ENCODE data around the gene RPL22.
A peak's percentile ranks its signal among the peaks of the same experiment; 100 is the strongest.

RPL22 gene

GRCh38 chr1:6199298-6200187 lies at the start of gene RPL22:
TSS of gene RPL22 (minus strand) at chr1:6199595. CDS start at chr1:6199573, 22 bp downstream.
- DNase-seq = peak; percentile 98

DNA sequence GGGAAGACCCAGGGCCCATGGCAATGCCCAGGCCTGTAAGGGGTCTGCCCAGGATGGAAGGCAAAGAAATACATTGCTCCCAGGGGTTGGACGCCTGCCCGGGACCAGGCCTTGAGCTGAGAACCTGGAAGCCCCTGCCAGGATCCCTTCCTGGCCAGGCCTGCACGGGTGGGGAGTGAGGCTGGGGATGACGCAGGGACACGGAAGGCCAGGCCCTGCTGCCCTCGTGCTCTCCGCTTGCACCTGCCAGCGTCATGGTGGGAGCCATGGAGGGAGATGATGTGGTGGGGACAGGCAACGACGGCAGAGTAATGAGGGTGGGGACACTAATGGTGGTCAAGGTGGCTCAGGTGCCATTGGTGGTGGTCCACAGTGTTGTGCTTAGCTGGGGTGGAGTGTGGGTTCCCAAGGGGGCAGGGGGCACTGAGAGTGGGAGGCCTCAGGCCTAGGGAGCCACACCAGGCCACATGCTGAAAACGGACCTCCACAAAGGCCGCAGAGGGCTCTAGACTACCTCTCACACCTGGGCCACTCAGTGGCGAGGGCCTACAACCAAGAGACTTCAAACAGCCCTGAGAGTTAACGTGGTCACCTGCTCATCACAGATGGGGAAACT lies 48.9 kb upstream of the RPL22 start:
- DNase-seq = no peak

DNA sequence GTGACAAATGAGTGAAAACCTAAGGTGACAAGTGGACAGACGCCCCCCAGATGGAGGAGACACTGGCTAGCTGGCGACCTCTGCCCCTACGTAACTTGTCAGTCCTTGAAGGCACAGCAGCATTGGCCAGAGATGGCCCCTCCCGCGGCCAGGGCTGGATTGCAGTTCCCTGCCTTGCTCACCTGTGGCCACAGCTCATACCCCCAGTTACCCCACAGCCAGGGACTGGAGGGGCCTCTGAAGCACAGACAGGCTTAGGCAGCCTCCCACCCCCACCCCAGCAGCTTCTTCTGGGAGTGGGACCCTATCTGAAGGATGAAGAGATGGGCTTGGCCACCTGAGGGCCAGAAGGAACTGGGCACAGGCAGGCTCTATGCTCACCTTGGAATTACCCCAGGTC lies 48.3 kb upstream of the RPL22 start:
- no peak for DNase-seq

DNA sequence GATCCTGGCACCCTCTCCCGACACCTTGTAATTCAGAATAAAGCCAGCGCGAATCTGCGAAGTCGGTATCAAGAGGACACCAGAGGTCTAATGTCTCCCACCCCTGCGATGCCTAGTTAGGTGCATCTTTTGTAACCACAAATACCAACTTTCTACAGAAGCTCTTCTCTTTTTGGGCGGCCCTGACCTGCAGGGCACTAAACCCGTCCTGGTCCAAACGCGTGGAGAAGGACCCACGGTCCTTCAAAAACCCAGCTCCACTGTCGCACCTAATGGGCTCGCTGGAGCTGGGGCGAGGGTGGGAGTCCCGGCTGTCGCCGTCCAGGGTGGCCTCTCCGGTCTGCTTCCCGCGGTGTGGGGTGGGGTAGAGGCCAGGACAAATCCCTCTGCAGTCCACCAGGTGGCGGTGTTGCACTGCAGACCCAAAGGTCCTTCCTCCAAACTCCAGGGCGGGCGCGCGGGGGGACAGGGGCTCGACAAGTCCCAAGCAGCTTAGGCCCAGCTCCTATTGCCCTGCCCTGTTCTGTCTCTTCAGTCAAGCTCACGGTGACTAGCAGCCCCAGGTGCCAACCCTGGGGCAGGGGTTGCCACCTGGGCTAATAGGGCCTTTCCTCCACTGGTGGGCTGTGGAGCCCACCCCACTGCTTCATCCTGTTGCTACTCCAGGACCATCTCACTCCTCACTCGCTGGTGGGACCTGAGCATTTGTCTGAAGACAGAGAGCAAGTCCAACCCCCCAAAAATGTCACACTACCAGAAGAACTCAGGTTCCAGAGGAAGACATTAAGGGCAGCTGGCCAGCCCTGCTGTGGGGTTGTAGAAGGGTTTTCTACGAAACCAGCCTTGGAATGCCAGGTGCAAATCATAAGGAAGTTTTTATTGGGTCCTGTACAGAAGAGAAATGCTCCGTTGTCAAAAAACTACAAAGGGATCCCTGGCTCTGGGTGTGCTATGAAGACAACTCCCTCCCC lies 47.4 kb upstream of the RPL22 start:
- DNase-seq = peak; percentile 81

GRCh38 chr1:6245869-6246496 lies 46.6 kb upstream of the RPL22 start:
- peak; percentile 36 for DNase-seq

DNA sequence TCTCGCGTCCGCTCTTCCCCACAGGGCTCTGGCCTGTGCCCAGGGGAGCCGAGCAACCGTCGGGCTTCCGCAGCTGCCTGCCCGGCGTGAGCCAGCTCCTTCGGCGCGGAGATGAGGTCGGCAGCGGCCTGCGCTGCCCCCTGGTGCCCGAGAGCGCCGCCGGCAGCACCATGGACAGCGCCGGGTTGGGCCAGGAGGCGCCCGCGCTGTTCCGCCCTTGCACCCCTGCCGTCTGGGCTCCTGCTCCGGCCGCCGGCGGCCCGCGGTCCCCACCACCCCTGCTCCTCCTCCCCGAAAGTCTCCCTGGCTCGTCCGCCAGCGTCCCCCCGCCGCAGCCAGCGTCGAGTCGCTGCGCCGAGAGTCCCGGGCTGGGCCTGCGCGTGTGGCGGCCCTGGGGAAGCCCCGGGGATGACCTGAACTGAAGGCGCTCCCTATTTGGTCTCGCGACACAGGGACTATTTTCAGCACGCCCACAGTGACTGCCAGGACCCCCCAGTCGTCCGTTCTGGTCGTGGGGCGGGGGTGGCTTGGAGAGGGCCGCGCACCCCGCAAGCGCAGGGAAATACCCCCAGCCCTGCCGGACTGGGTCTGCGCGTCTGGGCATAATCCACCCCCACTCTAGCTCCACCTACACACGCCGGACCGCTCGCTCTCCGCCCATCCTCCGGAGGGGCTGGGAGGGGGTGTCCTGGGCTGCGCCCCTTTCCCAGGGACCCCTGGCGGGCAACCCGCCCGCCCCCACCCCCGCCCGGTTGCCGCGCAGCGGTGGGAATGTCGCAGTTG lies 45.9 kb upstream of the RPL22 start:
- peak; percentile 77 for DNase-seq

DNA sequence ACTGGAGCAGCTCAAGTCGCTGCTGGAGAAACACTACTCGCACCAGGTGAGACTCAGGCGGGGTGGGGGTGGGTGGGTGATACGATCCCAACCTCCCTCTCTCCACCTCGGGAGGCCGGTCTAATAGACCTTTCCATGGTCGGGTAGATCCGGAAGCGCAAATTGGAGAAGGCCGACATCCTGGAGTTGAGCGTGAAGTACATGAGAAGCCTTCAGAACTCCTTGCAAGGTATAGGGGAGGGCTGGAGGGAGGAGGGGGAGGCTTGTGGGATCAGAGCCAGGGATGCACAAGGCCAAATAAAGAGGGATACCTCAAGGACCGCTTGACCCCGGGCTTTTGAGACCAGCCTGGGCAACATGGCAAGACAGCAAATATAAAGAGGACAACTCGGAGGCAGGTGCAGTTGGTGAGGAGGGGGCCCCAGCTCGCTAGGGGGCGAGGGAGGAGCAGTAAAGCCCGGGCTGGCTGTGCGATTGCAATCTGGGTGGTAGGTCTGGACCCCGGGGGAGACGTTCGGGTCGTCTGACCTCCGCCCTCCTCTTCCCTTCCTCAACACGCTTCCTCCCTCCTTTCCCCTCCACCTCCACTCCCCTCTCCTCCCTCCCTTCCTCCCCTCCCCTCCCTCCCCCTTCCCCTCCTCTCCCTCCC lies 45.1 kb upstream of the RPL22 start:
- DNase-seq = no peak

DNA sequence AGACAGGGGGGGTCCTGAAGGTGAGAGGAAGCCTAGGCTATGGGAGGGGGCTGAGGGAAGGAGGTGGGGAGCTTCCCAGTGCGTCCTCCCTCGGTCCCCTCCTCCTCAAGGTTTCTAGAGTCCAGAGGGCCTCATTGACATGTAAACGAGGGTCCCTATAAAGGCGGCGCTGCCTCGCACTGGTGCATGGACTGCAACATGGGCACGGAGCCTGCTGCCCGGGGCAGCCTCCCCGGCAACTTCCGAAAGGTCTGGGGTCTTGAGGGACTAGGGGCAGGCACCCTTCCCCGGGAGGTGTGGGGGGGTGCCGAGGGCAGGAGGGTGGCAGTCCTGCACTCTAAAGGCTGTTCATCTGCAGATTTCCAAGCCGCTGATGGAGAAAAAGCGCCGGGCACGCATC lies 44.6 kb upstream of the RPL22 start, which contains the start of gene HES3:
Gene HES3, plus strand, starts transcription at position 187 of the 400 bp plus-strand sequence. Its CDS starts 187 bp downstream, at position 374.
- no peak for DNase-seq

- DNase-seq = no peak
Measured at GRCh38 chr1:6243053-6243834, 43.8 kb upstream of the RPL22 start.

GRCh38 chr1:6241887-6242740 lies 42.7 kb upstream of the RPL22 start:
- no peak for DNase-seq

- DNase-seq = no peak
Measured at GRCh38 chr1:6241107-6241886, 41.9 kb upstream of the RPL22 start.

- DNase-seq = no peak
Measured at GRCh38 chr1:6239950-6240768, 40.8 kb upstream of the RPL22 start.

DNA sequence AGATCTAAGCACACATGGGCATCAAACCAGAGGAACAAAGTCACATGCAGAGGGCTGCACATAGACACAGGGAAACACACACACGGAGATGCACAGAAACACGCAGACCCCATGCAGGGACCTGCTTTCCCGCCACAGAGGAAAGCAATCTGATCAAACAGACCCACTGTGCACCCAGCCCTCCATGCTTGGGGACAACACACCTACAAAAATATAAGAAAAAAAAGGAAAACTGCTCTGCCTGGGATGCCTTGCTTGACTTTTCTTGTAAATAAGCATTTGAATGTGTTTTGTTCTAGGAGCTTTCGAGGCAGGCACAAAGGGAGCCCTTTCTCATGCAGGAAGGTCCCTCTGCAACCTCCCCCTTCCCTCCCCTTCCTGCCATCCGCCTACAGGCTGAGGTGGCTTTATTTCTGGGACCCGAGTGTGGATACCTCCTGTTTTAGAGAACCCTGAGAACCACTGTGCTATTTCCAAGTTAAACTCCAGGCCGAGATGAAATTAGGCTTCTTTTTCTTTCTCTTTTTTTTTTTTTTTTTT lies 39.9 kb upstream of the RPL22 start:
- DNase-seq = no peak

- DNase-seq = no peak
Measured at GRCh38 chr1:6237093-6237492, 37.7 kb upstream of the RPL22 start.

GRCh38 chr1:6235296-6235677 lies 35.9 kb upstream of the RPL22 start:
- no peak for DNase-seq

DNA sequence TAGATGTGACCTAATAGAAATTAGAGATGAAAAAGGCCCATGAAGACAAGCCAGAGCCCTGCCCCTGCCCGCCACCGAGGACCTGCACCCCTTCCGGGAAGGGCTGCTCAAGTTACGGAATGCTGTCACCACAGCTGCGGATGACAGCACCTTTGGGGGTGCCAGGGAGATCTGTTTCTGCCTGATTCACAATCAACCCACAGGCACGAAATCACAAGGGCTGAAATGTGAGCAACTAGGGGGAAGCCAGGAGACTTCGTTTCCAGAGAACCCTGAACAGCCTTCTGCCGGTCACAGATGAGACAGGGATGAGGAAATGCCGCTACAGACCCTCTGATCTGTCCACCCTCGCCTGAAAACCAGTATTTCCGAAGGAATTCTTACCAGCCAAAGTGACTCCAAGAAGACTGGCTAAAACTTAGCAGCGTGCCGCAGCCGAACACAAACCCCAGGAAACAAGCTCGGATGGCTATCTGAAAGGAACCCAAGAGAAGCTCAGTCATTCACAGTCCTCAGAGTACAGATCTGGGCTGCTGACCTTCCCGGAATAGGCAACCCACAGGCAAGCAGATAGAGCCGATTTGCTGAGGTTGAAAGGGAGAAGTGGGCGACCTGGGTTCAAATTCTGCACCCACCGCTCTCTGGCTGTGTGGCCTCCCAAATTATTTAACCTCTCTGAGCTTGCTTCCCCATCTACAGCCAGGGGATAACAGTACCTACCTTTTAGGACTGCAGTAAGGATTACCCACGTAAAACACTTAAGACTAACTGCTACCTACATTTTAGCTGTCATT lies 35.3 kb upstream of the RPL22 start:
- no peak for DNase-seq

Data from activated naive CD4-positive, alpha-beta T cell treated with anti-CD3 and anti-CD28 coated beads, Interleukin-2, amount 50 U/mL, for 16 hours (primary cell).